Omental fat pad (tissue), 4 donors: ENCODE measurements around the gene RAD54L. TPM values are rescaled to one million over a fixed set of nuclear protein-coding genes. Genes with fewer than 3 reads are reported as not detected.

Experiments used
- ATAC-seq: fragments of 150-250 bp; one replicate; pipeline ENCODE4 v1.9.1; 2016; ENCODE audit warnings: mild to moderate bottlenecking, moderate library complexity; ENCODE audit not compliant: low FRiP score
- DNase-seq: peaks from one replicate; pipeline ENCODE4 v3.0.0-alpha.2; 2019; ENCODE audit warnings: low spot score
- CTCF ChIP-seq, 3 donors: fragments of 450-650 bp; IDR thresholded peaks; one replicate each; pipeline ENCODE4 v1.5.1; 2016 to 2017; ENCODE audit warnings: antibody characterized with exemption in 3 of 3, mild to moderate bottlenecking in 3 of 3, moderate library complexity in 2 of 3
- total RNA-seq, 4 donors: library from RNA; depleted of rRNA; stranded (reverse); fragments of >200 nt; gene quantifications; one replicate each; pipeline ENCODE4 v1.1.0, GENCODE V29; 2016

The RAD54L gene
- total RNA-seq, 4 donors from 2014 or later = 0.28 to 1.4 TPM; not detected in 2

- no peak for TF ChIP-seq CTCF (IDR thresholded peaks at IDR 0.05)
- no peak for ATAC-seq
- DNase-seq = no peak
Measured at GRCh38 chr1:46256523-46256922, 9.0 kb downstream of the RAD54L start.

GRCh38 chr1:46262508-46262907 is 14.9 kb downstream of the RAD54L start:
- no peak for DNase-seq
- ATAC-seq = no peak

GRCh38 chr1:46263146-46263545 is 15.6 kb downstream of the RAD54L start:
- DNase-seq (no peak), ATAC-seq (no peak)
- TF ChIP-seq CTCF (IDR thresholded peaks at IDR 0.05) = no peak

More at GRCh38 chr1:46262508-46262907, 14.9 kb downstream of the RAD54L start:
- no peak for TF ChIP-seq CTCF (IDR thresholded peaks at IDR 0.05)

GRCh38 chr1:46268578-46268977 is 21.0 kb downstream of the RAD54L start:
- no peak for TF ChIP-seq CTCF (IDR thresholded peaks at IDR 0.05)
- DNase-seq (no peak), ATAC-seq (no peak)

GRCh38 chr1:46274225-46275029 is 26.9 kb downstream of the RAD54L start:
- DNase-seq (no peak), ATAC-seq (no peak)
- TF ChIP-seq CTCF (IDR thresholded peaks at IDR 0.05) = no peak

GRCh38 chr1:46275030-46275337 is 27.4 kb downstream of the RAD54L start:
- TF ChIP-seq CTCF (IDR thresholded peaks at IDR 0.05) = no peak
- DNase-seq = no peak
- ATAC-seq = no peak

GRCh38 chr1:46277658-46278373 is 30.3 kb downstream of the RAD54L start:
- TF ChIP-seq CTCF (IDR thresholded peaks at IDR 0.05) = no peak
- ATAC-seq (no peak), DNase-seq (no peak)
